Activated CD4-positive, alpha-beta T cell treated with anti-CD3 and anti-CD28 coated beads, Interleukin-2, amount 50 U/mL, for 16 hours (primary cell): Measurements from ENCODE around the gene STIP1.

Experiments
- DNase-seq: peaks from one replicate; pipeline ENCODE4 v3.0.0-alpha.2; 2020

STIP1 gene

GRCh38 chr11:64185693-64186491 lies at the start of gene STIP1:
Gene STIP1, plus strand, starts transcription at chr11:64186171. Its CDS starts 91 bp downstream, at chr11:64186262.
- DNase-seq, result peak; percentile 100

GRCh38 chr11:64136765-64137441 lies 49.1 kb upstream of the STIP1 start:
- DNase-seq, result no peak

GRCh38 chr11:64138398-64138797 lies 47.6 kb upstream of the STIP1 start:
- no peak for DNase-seq

GRCh38 chr11:64139049-64139448 lies 46.9 kb upstream of the STIP1 start:
- DNase-seq, result no peak

- no peak for DNase-seq
Observed at GRCh38 chr11:64140082-64140481, 45.9 kb upstream of the STIP1 start.

GRCh38 chr11:64141081-64141783 lies 44.7 kb upstream of the STIP1 start:
- DNase-seq, result no peak

- no peak for DNase-seq
Observed at GRCh38 chr11:64144587-64145472, 41.1 kb upstream of the STIP1 start.

GRCh38 chr11:64146036-64146955 lies 39.7 kb upstream of the STIP1 start:
- DNase-seq, result peak; percentile 77

- peak; percentile 60 for DNase-seq
Observed at GRCh38 chr11:64148226-64148916, 37.6 kb upstream of the STIP1 start.

GRCh38 chr11:64148917-64149617 lies 36.9 kb upstream of the STIP1 start:
- DNase-seq, result no peak

- no peak for DNase-seq
Observed at GRCh38 chr11:64150051-64150450, 35.9 kb upstream of the STIP1 start.

GRCh38 chr11:64150481-64151239 lies 35.3 kb upstream of the STIP1 start:
- DNase-seq, result no peak

GRCh38 chr11:64151337-64151736 lies 34.6 kb upstream of the STIP1 start:
- no peak for DNase-seq

GRCh38 chr11:64152841-64153691 lies 32.9 kb upstream of the STIP1 start:
- peak; percentile 71 for DNase-seq

- DNase-seq, result no peak
Observed at GRCh38 chr11:64153812-64154211, 32.2 kb upstream of the STIP1 start.

GRCh38 chr11:64156235-64157011 lies 29.5 kb upstream of the STIP1 start:
- no peak for DNase-seq

- no peak for DNase-seq
Observed at GRCh38 chr11:64157631-64158394, 28.2 kb upstream of the STIP1 start.
